Measurements from ENCODE around the gene PPFIA4.

DNA sequence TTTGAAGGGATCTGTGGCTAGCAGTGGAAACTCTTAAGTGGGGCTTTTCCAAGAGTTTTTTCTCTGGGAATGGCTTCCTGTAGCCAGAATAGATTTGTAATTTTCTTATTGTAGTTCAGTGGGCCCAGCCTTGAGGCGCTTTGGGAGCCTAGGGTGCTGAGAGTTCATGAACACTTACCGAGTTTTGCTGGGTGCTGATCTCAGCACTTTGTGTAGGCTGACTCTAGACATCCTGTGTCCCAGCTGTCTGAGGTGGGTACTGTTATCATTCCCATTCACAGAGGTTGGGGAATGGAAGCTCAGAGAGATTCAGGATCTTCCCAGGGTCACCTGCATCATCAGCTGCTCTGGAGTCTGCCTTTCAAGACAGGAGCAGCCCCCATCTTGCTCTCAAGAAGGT lies 7.0 kb downstream of the PPFIA4 start:
- no peak for TF ChIP-seq EZH2 (IDR thresholded peaks at IDR 0.05; ENCODE audit: low read length)
- TF ChIP-seq, protein P1, sequence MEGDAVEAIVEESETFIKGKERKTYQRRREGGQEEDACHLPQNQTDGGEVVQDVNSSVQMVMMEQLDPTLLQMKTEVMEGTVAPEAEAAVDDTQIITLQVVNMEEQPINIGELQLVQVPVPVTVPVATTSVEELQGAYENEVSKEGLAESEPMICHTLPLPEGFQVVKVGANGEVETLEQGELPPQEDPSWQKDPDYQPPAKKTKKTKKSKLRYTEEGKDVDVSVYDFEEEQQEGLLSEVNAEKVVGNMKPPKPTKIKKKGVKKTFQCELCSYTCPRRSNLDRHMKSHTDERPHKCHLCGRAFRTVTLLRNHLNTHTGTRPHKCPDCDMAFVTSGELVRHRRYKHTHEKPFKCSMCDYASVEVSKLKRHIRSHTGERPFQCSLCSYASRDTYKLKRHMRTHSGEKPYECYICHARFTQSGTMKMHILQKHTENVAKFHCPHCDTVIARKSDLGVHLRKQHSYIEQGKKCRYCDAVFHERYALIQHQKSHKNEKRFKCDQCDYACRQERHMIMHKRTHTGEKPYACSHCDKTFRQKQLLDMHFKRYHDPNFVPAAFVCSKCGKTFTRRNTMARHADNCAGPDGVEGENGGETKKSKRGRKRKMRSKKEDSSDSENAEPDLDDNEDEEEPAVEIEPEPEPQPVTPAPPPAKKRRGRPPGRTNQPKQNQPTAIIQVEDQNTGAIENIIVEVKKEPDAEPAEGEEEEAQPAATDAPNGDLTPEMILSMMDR (optimal IDR thresholded peaks at IDR 0.05 in 1 of 3, IDR thresholded peaks at IDR 0.05 in 1 of 3, conservative IDR thresholded peaks at IDR 0.05 in 1 of 3; ENCODE audit: extremely low read depth in 1 of 3, insufficient read depth in 2 of 3, low read length in 3 of 3), result no peak
